Measurements from ENCODE around the gene MUC4.
"Not testable (repeated sequence)": the region's sequence is repeated elsewhere in the genome, so short reads cannot be mapped to it uniquely, and the experiment has no call there.

DNA sequence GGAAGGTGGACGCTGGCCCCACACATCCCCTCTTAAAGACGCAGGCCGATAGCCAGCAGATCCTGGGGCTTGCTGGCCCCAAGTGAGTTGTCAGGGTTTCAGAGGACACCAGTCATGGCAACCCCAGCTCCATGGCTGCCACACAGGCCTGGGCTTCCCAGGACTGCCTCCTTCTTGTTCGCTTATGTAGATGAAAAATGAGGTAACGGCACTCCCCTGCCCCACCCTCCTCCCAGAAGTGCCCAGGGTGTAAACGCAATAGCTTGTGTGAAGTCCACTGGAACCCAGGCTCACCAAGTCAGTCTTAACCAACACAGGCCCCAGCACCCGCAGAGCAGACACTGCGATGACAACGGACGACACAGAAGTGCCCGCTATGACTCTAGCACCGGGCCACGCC, 87.4 kb downstream of the MUC4 start:
- TF ChIP-seq SNAI2, GLIS3, RARB, ZNF70 (CRISPR knock-in tag; IDR thresholded peaks at IDR 0.05): not testable (repeated sequence)
